A673 (cell line): Measurements from ENCODE around the gene ZBTB38. TPM values are rescaled to one million over a fixed set of nuclear protein-coding genes. Genes with fewer than 3 reads are reported as not detected.

Experiments
- BruUV-seq: library from RNA; stranded (reverse); fragments of 400-500 nt; replicated peaks from 2 replicates; lab custom pipeline; 2021; lab: Mats Ljungman, UMichigan
- CTCF ChIA-PET: fragments of 300-600 bp; sonication (Branson Sonifier 250); formaldehyde crosslinking; loops from one replicate; lab custom pipeline; 2022; ENCODE audit warnings: antibody characterized with exemption; lab: Charles Lee
- POLR2A ChIA-PET: fragments of 300-600 bp; sonication (Branson Sonifier 250); formaldehyde crosslinking; loops from one replicate; lab custom pipeline; 2022; ENCODE audit warnings: antibody characterized with exemption; ENCODE audit not compliant: low non-redundant PET; lab: Charles Lee
- DNase-seq: peaks from one replicate; pipeline ENCODE4 v3.0.0-alpha.2; 2015; ENCODE audit warnings: low spot score
- H3K27ac ChIP-seq: fragments of 200-600 bp; sonication (generic); 2 replicates; pipeline ENCODE4 v1.5.1; 2016; ENCODE audit warnings: mixed run types, low read depth, mild to moderate bottlenecking, mixed read lengths, antibody characterized with exemption, low read length; ENCODE audit not compliant: poor library complexity, severe bottlenecking
- H3K27me3 ChIP-seq: fragments of 200-600 bp; sonication (generic); replicated peaks from 2 replicates; pipeline ENCODE4 v1.6.1; 2017; ENCODE audit warnings: mixed run types, low read depth, mild to moderate bottlenecking, mixed read lengths, antibody characterized with exemption, low read length; ENCODE audit not compliant: insufficient read depth, poor library complexity
- H3K36me3 ChIP-seq: fragments of 200-600 bp; sonication (generic); 2 replicates; pipeline ENCODE4 v1.6.1; 2016; ENCODE audit warnings: mixed run types, mild to moderate bottlenecking, mixed read lengths, antibody characterized with exemption, low read length; ENCODE audit not compliant: insufficient read depth, poor library complexity, severe bottlenecking
- H3K4me1 ChIP-seq: fragments of 200-600 bp; sonication (generic); 2 replicates; pipeline ENCODE4 v1.6.1; 2017; ENCODE audit warnings: mixed run types, mild to moderate bottlenecking, mixed read lengths, antibody characterized with exemption, low read length; ENCODE audit not compliant: insufficient read depth, poor library complexity, severe bottlenecking
- H3K4me3 ChIP-seq: fragments of 200-600 bp; sonication (generic); 2 replicates; pipeline ENCODE4 v1.5.1; 2016; ENCODE audit warnings: low read depth, mixed run types, mild to moderate bottlenecking, mixed read lengths, low read length; ENCODE audit not compliant: poor library complexity, severe bottlenecking
- H3K9me3 ChIP-seq: fragments of 200-600 bp; sonication (generic); 2 replicates; pipeline ENCODE4 v1.6.1; 2016; ENCODE audit warnings: mixed run types, low read depth, mild to moderate bottlenecking, mixed read lengths, antibody characterized with exemption, low read length; ENCODE audit not compliant: poor library complexity, severe bottlenecking
- EZH2 ChIP-seq: fragments of 200-600 bp; sonication (generic); IDR thresholded peaks from 2 replicates; pipeline ENCODE4 v1.6.1; 2017; ENCODE audit warnings: borderline replicate concordance, low read depth, mild to moderate bottlenecking, mixed read lengths, antibody characterized with exemption, low read length; ENCODE audit not compliant: poor library complexity, severe bottlenecking
- intact Hi-C: fragments of 100-400 bp; cut with micrococcal nuclease; formaldehyde crosslinking; loops from one replicate; pipeline ENCODE4 v1.10.0; 2022; ENCODE audit not compliant: unreplicated experiment
- total RNA-seq: library from RNA; stranded (reverse); gene quantifications from 2 replicates; pipeline ENCODE4 v1.2.3, GENCODE V29; 2021
- TF ChIP-seq, protein P1 (sequence below): fragments of 300-800, 200-600 bp; sonication (generic); conservative IDR thresholded peaks from 2 replicates; pipeline ENCODE4 v1.5.1; 2017; ENCODE audit warnings: low read depth, mild to moderate bottlenecking, antibody characterized with exemption, low read length, moderate library complexity, mixed read lengths

Gene ZBTB38
- total RNA-seq, 1 experiment from 2014 or later, result 23.7 TPM

DNA sequence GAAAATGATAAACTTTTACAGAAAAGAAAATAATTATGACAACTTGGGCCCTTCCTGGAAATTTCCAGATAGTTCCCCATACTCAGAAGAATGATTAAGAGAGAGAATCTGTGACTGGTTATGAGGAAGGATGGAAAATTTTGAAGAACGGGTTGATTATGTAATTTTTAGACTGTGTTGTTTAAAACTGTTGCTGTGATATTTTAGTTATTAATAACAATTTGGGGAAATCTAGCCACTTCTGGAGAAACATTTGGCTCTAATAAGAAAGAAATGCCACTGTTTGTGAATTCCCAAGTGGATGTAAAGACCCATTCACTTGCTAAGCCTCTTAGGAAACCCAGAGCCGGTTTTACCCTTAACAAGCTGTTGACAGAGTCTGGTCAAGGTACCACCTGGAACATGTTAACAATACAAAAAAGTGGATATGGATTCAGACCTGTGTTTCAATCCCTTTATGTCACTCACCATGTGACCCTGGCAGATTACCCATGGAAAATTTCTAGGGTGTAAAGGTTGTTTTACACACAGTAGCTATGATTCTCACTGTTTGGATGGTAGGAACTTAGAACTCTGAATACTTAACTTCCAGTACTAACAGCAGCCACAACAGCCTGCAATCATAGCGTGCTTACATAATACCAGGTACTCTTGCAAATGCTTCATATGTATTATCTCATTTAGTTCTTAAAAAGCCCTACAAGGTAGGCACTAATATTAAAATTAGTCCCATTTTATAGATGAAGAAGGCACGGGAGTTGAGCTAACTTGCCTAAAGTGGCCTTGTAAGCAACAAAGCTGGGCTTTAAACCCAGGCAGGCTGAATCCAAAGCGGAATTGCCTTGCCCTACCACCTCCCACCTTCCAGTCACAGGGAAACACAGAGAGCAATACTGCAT is 32.0 kb downstream of the ZBTB38 start:
- H3K4me1 ChIP-seq, result no peaks in the 10 kb centered on the region
- CTCF ChIA-PET, result no interaction called here
- TF ChIP-seq, protein P1, sequence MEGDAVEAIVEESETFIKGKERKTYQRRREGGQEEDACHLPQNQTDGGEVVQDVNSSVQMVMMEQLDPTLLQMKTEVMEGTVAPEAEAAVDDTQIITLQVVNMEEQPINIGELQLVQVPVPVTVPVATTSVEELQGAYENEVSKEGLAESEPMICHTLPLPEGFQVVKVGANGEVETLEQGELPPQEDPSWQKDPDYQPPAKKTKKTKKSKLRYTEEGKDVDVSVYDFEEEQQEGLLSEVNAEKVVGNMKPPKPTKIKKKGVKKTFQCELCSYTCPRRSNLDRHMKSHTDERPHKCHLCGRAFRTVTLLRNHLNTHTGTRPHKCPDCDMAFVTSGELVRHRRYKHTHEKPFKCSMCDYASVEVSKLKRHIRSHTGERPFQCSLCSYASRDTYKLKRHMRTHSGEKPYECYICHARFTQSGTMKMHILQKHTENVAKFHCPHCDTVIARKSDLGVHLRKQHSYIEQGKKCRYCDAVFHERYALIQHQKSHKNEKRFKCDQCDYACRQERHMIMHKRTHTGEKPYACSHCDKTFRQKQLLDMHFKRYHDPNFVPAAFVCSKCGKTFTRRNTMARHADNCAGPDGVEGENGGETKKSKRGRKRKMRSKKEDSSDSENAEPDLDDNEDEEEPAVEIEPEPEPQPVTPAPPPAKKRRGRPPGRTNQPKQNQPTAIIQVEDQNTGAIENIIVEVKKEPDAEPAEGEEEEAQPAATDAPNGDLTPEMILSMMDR, result no peak
- no peak for TF ChIP-seq EZH2
- peaks cover 18% of the 10 kb centered on the region for H3K36me3 ChIP-seq
- no peak for DNase-seq
- H3K4me3 ChIP-seq, result no peak overlapping the region
- intact Hi-C loops, result no loop called here
- H3K9me3 ChIP-seq, result peaks cover 10% of the 10 kb centered on the region
- no peak overlapping the region for H3K27ac ChIP-seq
- no TSS peak for BruUV-seq
- no peaks in the 10 kb centered on the region for H3K27me3 ChIP-seq
- POLR2A ChIA-PET, result no interaction called here

- Histone ChIP-seq H3K4me3 (no peak overlapping the region), H3K36me3 (peaks cover 18% of the 10 kb centered on the region), H3K9me3 (peaks cover 10% of the 10 kb centered on the region), H3K4me1 (no peaks in the 10 kb centered on the region), H3K27ac (no peak overlapping the region), H3K27me3 (no peaks in the 10 kb centered on the region)
- DNase-seq, result no peak
- CTCF ChIA-PET, result no interaction called here
- POLR2A ChIA-PET, result no interaction called here
- TF ChIP-seq, protein P1, result no peak
- TF ChIP-seq EZH2, result no peak
- intact Hi-C loops, result no loop called here
- BruUV-seq, result no TSS peak
Observed at GRCh38 chr3:141401095-141401494, 32.8 kb downstream of the ZBTB38 start.

- peaks cover 17% of the 10 kb centered on the region for H3K36me3 ChIP-seq
- TF ChIP-seq, protein P1, result no peak
- TF ChIP-seq EZH2, result no peak
- H3K27ac ChIP-seq, result peak overlapping the region; percentile 85
- CTCF ChIA-PET, result interaction anchor here (0.7 kb wide), 1 partner anchor 309 kb away, joined by 4 read pairs; no protein-coding TSS in a partner anchor
- H3K27me3 ChIP-seq, result no peaks in the 10 kb centered on the region
- BruUV-seq, result no TSS peak
- H3K4me1 ChIP-seq, result no peaks in the 10 kb centered on the region
- POLR2A ChIA-PET, result interaction anchor here (0.7 kb wide), 1 partner anchor 86 kb away, joined by 3 read pairs; no protein-coding TSS in a partner anchor
- peak overlapping the region; percentile 62 for H3K4me3 ChIP-seq
- intact Hi-C loops, result no loop called here
- DNase-seq, result peak; percentile 45
- peaks cover 4% of the 10 kb centered on the region for H3K9me3 ChIP-seq
Observed at GRCh38 chr3:141401573-141402475, 33.5 kb downstream of the ZBTB38 start.
